Measurements from ENCODE around the gene PFKP. TPM values are rescaled to one million over a fixed set of nuclear protein-coding genes. Genes with fewer than 3 reads are reported as not detected.
"Not testable (repeated sequence)": the region's sequence is repeated elsewhere in the genome, so short reads cannot be mapped to it uniquely, and the experiment has no call there.

The PFKP gene
- total RNA-seq, 2 experiments from 2014 or later, result 32.2 to 38.9 TPM

DNA sequence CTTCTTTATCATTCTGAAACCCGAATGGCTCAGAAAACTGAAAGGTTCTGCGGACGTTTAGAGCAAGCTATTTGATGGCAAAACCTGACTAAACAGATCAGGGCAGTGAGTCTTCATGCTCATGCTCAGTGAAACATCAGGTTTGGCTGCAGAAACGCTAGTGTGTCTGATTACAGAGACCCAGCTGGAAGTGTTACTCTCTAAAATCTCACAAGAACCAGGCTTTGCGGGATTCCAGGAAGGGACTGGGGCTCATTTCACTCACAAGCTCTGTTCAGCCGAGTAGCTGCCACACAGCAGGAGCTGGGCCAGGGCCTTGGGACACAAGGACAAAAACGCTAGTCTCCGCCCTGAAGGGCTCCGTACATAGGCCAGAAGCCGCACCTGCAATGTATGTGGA, 102.3 kb downstream of the PFKP start:
- ChIA-PET POLR2A (no interaction called here), CTCF (no interaction called here)
- Mint-ChIP-seq H3K4me1 (ENCODE audit: low read depth) (peaks cover 18% of the 10 kb centered on the region), H3K4me3 (no peak overlapping the region), H3K9me3 (no peaks in the 10 kb centered on the region), H3K27ac (no peak overlapping the region), H3K36me3 (ENCODE audit: low read depth) (peaks cover 64% of the 10 kb centered on the region), H3K27me3 (no peaks in the 10 kb centered on the region)
- H3K27ac ChIP-seq (ENCODE audit: low read depth in 1 of 2, low read length in 2 of 2), result no peak overlapping the region
- no peaks in the 10 kb centered on the region for H3K27me3 ChIP-seq (ENCODE audit: control insufficient read depth in 1 of 2, insufficient read depth in 2 of 2, low read length in 2 of 2)
- H3K4me3 ChIP-seq (ENCODE audit: low read length), result no peak overlapping the region
- no peak for DNase-seq
- H3K9me3 ChIP-seq (ENCODE audit: control insufficient read depth in 1 of 2, insufficient read depth in 1 of 2, low read length in 2 of 2), result peaks cover 0 to 6% of the 10 kb centered on the region in 2 experiments
- peaks cover 19% of the 10 kb centered on the region for H3K4me1 ChIP-seq (ENCODE audit: insufficient read depth, low read length)
- intact Hi-C loops (cut with DNase I, micrococcal nuclease), result no loop called here
- no peak for ATAC-seq (ENCODE audit: poor library complexity)
- H3K36me3 ChIP-seq (ENCODE audit: insufficient read depth, low read length), result peaks cover 55% of the 10 kb centered on the region
- TF ChIP-seq, protein P1, sequence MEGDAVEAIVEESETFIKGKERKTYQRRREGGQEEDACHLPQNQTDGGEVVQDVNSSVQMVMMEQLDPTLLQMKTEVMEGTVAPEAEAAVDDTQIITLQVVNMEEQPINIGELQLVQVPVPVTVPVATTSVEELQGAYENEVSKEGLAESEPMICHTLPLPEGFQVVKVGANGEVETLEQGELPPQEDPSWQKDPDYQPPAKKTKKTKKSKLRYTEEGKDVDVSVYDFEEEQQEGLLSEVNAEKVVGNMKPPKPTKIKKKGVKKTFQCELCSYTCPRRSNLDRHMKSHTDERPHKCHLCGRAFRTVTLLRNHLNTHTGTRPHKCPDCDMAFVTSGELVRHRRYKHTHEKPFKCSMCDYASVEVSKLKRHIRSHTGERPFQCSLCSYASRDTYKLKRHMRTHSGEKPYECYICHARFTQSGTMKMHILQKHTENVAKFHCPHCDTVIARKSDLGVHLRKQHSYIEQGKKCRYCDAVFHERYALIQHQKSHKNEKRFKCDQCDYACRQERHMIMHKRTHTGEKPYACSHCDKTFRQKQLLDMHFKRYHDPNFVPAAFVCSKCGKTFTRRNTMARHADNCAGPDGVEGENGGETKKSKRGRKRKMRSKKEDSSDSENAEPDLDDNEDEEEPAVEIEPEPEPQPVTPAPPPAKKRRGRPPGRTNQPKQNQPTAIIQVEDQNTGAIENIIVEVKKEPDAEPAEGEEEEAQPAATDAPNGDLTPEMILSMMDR (IDR thresholded peaks at IDR 0.05), result no peak

DNA sequence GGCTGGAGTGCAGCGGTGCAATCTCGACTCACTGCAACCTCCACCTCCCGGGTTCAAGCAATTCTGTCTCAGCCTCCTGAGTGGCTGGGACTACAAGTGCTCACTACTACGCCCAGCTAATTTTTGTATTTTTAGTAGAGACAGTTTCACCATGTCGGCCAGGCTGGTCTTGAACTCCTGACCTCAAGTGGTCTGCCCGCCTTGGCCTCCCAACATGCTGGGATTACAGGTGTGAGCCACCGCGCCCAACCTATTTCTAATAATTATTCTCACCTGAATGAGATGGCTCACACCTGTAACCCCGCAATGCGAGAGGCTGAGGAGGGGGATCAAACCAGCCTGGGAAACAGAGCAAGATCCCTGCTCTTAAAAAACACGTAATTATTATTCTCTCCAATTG, 104.1 kb downstream of the PFKP start:
- H3K4me3 Mint-ChIP-seq, result peak overlapping the region; percentile 92
- H3K27ac ChIP-seq (ENCODE audit: low read depth in 1 of 2, low read length in 2 of 2), result not testable (repeated sequence)

DNA sequence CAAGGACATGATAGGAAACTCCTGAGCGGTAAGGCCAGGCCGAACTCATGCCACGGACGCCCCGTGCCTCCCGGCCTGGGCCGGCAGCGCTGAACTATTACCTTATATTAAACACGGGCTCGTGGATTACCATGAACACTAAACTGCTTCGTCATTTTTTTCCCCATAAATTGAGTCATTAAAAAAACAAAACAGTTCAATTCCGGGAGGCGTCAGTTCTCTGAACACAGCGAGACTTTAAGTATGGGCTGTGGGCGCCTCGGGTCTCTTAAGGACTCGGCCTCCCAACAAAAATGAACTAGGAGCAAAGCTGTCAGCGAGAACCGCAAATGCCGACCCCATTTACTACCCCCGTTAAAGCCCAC, 104.7 kb downstream of the PFKP start:
- Histone ChIP-seq H3K27ac (ENCODE audit: low read depth in 1 of 2, low read length in 2 of 2) (peak overlapping the region in 1 of 2 donors; percentile 75), H3K4me3 (ENCODE audit: low read length) (peak overlapping the region; percentile 71), H3K9me3 (ENCODE audit: control insufficient read depth in 1 of 2, insufficient read depth in 1 of 2, low read length in 2 of 2) (peaks cover 0 to 6% of the 10 kb centered on the region in 2 experiments), H3K36me3 (ENCODE audit: insufficient read depth, low read length) (peaks cover 31% of the 10 kb centered on the region), H3K27me3 (ENCODE audit: control insufficient read depth in 1 of 2, insufficient read depth in 2 of 2, low read length in 2 of 2) (no peaks in the 10 kb centered on the region), H3K4me1 (ENCODE audit: insufficient read depth, low read length) (peaks cover 19% of the 10 kb centered on the region)
- H3K4me3 Mint-ChIP-seq, result peak overlapping the region; percentile 92
- TF ChIP-seq, protein P1 (IDR thresholded peaks at IDR 0.05), result no peak
- DNase-seq (peak in 1 of 14 experiments; percentile 11), ATAC-seq (ENCODE audit: poor library complexity) (no peak)
- no peaks in the 10 kb centered on the region for H3K27me3 Mint-ChIP-seq
- intact Hi-C loops (cut with DNase I, micrococcal nuclease), result loop anchor here in 1 of 2 experiments (2.0 kb wide), 1 partner anchor 105 kb away; the partner anchor contains the start of gene PFKP
- H3K4me1 Mint-ChIP-seq (ENCODE audit: low read depth), result peaks cover 18% of the 10 kb centered on the region
- peaks cover 40% of the 10 kb centered on the region for H3K36me3 Mint-ChIP-seq (ENCODE audit: low read depth)
- ChIA-PET POLR2A (interaction anchor here (0.8 to 1.8 kb wide), 8 partner anchors 8 to 1187 kb away, joined by 3 to 11 read pairs (median 6); partner anchors contain the start of genes KLF6 and PFKP), CTCF (interaction anchor here (1.5 kb wide), 1 partner anchor 1643 kb away, joined by 3 read pairs; no protein-coding TSS in a partner anchor)
- H3K27ac Mint-ChIP-seq, result peak overlapping the region; percentile 66
- H3K9me3 Mint-ChIP-seq, result no peaks in the 10 kb centered on the region

More for the DNA sequence above, 104.1 kb downstream of the PFKP start:
- ATAC-seq (ENCODE audit: poor library complexity); POLR2A ChIA-PET; intact Hi-C loops (cut with DNase I, micrococcal nuclease); H3K27me3 ChIP-seq (ENCODE audit: control insufficient read depth in 1 of 2, insufficient read depth in 2 of 2, low read length in 2 of 2); H3K27me3 Mint-ChIP-seq; DNase-seq; CTCF ChIA-PET; H3K9me3 Mint-ChIP-seq; H3K9me3 ChIP-seq (ENCODE audit: control insufficient read depth in 1 of 2, insufficient read depth in 1 of 2, low read length in 2 of 2): not testable (repeated sequence)
- Histone ChIP-seq H3K4me3 (ENCODE audit: low read length) (peak overlapping the region; percentile 71), H3K36me3 (ENCODE audit: insufficient read depth, low read length) (peaks cover 37% of the 10 kb centered on the region), H3K4me1 (ENCODE audit: insufficient read depth, low read length) (peaks cover 19% of the 10 kb centered on the region)
- Mint-ChIP-seq H3K36me3 (ENCODE audit: low read depth) (peaks cover 46% of the 10 kb centered on the region), H3K4me1 (ENCODE audit: low read depth) (peaks cover 18% of the 10 kb centered on the region), H3K27ac (peak overlapping the region; percentile 66)

Data from CD4-positive, alpha-beta T cell (primary cell).